GM19099 (cell line): ENCODE results near the gene USP17L26.
"Not testable (repeated sequence)": the region's sequence is repeated elsewhere in the genome, so short reads cannot be mapped to it uniquely, and the experiment has no call there.

Source experiments
- POLR2A ChIP-seq: IDR thresholded peaks from 3 replicates; pipeline ENCODE4 v1.6.1; 2011; ENCODE audit warnings: low read depth; ENCODE audit not compliant: insufficient read length; ENCODE audit errors: extremely low read depth

The USP17L26 gene, protein sequence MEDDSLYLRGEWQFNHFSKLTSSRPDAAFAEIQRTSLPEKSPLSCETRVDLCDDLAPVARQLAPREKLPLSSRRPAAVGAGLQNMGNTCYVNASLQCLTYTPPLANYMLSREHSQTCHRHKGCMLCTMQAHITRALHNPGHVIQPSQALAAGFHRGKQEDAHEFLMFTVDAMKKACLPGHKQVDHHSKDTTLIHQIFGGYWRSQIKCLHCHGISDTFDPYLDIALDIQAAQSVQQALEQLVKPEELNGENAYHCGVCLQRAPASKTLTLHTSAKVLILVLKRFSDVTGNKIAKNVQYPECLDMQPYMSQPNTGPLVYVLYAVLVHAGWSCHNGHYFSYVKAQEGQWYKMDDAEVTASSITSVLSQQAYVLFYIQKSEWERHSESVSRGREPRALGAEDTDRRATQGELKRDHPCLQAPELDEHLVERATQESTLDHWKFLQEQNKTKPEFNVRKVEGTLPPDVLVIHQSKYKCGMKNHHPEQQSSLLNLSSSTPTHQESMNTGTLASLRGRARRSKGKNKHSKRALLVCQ

DNA sequence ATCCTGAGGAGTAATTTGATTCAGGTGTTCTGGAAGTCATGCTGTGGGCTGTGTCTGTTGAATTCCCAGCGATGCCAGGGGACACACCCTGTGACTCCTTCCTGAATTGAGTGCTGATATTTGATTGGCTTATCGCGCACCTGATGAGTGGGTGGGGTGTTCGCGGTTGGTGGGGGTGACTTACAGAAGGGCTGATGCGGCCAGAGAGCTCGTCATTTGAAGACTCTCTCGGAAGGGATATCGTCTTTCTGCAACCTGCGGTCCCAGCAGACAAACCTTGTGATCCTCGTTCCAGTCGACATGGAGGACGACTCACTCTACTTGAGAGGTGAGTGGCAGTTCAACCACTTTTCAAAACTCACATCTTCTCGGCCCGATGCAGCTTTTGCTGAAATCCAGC lies at the start of gene USP17L26:
Gene USP17L26, plus strand, starts transcription at position 301 of the 400 bp plus-strand sequence. Its CDS starts 0 bp downstream, at position 301.
- not testable (repeated sequence) for TF ChIP-seq POLR2A

DNA sequence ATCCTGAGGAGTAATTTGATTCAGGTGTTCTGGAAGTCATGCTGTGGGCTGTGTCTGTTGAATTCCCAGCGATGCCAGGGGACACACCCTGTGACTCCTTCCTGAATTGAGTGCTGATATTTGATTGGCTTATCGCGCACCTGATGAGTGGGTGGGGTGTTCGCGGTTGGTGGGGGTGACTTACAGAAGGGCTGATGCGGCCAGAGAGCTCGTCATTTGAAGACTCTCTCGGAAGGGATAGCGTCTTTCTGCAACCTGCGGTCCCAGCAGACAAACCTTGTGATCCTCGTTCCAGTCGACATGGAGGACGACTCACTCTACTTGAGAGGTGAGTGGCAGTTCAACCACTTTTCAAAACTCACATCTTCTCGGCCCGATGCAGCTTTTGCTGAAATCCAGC lies 9.6 kb upstream of the USP17L26 start, which contains the start of gene USP17L24:
Gene USP17L24, plus strand, starts transcription at position 301 of the 400 bp plus-strand sequence. Its CDS starts 0 bp downstream, at position 301.
- not testable (repeated sequence) for TF ChIP-seq POLR2A

DNA sequence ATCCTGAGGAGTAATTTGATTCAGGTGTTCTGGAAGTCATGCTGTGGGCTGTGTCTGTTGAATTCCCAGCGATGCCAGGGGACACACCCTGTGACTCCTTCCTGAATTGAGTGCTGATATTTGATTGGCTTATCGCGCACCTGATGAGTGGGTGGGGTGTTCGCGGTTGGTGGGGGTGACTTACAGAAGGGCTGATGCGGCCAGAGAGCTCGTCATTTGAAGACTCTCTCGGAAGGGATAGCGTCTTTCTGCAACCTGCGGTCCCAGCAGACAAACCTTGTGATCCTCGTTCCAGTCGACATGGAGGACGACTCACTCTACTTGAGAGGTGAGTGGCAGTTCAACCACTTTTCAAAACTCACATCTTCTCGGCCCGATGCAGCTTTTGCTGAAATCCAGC lies 4.8 kb upstream of the USP17L26 start, which contains the start of gene USP17L25:
Gene USP17L25, plus strand, starts transcription at position 301 of the 400 bp plus-strand sequence. Its CDS starts 0 bp downstream, at position 301.
- TF ChIP-seq POLR2A = not testable (repeated sequence)

DNA sequence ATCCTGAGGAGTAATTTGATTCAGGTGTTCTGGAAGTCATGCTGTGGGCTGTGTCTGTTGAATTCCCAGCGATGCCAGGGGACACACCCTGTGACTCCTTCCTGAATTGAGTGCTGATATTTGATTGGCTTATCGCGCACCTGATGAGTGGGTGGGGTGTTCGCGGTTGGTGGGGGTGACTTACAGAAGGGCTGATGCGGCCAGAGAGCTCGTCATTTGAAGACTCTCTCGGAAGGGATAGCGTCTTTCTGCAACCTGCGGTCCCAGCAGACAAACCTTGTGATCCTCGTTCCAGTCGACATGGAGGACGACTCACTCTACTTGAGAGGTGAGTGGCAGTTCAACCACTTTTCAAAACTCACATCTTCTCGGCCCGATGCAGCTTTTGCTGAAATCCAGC lies 4.6 kb downstream of the USP17L26 start, which contains the start of gene USP17L5:
Gene USP17L5, plus strand, starts transcription at position 301 of the 400 bp plus-strand sequence. Its CDS starts 0 bp downstream, at position 301.
- TF ChIP-seq POLR2A = not testable (repeated sequence)

DNA sequence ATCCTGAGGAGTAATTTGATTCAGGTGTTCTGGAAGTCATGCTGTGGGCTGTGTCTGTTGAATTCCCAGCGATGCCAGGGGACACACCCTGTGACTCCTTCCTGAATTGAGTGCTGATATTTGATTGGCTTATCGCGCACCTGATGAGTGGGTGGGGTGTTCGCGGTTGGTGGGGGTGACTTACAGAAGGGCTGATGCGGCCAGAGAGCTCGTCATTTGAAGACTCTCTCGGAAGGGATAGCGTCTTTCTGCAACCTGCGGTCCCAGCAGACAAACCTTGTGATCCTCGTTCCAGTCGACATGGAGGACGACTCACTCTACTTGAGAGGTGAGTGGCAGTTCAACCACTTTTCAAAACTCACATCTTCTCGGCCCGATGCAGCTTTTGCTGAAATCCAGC lies 9.4 kb downstream of the USP17L26 start, which contains the start of gene USP17L27:
Gene USP17L27, plus strand, starts transcription at position 301 of the 400 bp plus-strand sequence. Its CDS starts 0 bp downstream, at position 301.
- not testable (repeated sequence) for TF ChIP-seq POLR2A

DNA sequence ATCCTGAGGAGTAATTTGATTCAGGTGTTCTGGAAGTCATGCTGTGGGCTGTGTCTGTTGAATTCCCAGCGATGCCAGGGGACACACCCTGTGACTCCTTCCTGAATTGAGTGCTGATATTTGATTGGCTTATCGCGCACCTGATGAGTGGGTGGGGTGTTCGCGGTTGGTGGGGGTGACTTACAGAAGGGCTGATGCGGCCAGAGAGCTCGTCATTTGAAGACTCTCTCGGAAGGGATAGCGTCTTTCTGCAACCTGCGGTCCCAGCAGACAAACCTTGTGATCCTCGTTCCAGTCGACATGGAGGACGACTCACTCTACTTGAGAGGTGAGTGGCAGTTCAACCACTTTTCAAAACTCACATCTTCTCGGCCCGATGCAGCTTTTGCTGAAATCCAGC lies 14.1 kb downstream of the USP17L26 start, which contains the start of gene USP17L28:
Gene USP17L28, plus strand, starts transcription at position 301 of the 400 bp plus-strand sequence. Its CDS starts 0 bp downstream, at position 301.
- not testable (repeated sequence) for TF ChIP-seq POLR2A

DNA sequence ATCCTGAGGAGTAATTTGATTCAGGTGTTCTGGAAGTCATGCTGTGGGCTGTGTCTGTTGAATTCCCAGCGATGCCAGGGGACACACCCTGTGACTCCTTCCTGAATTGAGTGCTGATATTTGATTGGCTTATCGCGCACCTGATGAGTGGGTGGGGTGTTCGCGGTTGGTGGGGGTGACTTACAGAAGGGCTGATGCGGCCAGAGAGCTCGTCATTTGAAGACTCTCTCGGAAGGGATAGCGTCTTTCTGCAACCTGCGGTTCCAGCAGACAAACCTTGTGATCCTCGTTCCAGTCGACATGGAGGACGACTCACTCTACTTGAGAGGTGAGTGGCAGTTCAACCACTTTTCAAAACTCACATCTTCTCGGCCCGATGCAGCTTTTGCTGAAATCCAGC lies 18.9 kb downstream of the USP17L26 start, which contains the start of gene USP17L29:
Gene USP17L29, plus strand, starts transcription at position 301 of the 400 bp plus-strand sequence. Its CDS starts 0 bp downstream, at position 301.
- not testable (repeated sequence) for TF ChIP-seq POLR2A

DNA sequence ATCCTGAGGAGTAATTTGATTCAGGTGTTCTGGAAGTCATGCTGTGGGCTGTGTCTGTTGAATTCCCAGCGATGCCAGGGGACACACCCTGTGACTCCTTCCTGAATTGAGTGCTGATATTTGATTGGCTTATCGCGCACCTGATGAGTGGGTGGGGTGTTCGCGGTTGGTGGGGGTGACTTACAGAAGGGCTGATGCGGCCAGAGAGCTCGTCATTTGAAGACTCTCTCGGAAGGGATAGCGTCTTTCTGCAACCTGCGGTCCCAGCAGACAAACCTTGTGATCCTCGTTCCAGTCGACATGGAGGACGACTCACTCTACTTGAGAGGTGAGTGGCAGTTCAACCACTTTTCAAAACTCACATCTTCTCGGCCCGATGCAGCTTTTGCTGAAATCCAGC lies 28.4 kb downstream of the USP17L26 start, which contains the start of gene USP17L30:
Gene USP17L30, plus strand, starts transcription at position 301 of the 400 bp plus-strand sequence. Its CDS starts 0 bp downstream, at position 301.
- TF ChIP-seq POLR2A = not testable (repeated sequence)

DNA sequence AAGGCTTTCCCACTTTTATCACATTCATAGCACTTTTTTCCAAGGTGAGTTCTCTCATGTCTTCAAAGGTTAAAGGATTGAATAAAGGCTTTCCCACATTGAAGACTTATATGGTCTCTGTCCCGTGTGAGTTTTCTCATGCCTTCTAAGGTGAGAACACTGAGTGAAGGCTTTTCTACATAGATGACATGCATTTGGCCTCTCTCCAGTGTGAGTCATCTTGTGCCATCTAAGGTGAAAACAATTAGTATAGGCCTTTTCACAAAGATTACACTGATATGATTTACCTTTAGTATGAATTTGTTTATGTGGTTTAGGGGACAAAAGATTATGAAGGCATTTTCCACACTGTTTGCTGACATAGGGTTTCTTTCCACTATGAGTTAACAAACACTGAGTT lies 49.7 kb downstream of the USP17L26 start:
- no peak for TF ChIP-seq POLR2A
